ENCODE results near the gene POU2F3.

The POU2F3 gene

DNA sequence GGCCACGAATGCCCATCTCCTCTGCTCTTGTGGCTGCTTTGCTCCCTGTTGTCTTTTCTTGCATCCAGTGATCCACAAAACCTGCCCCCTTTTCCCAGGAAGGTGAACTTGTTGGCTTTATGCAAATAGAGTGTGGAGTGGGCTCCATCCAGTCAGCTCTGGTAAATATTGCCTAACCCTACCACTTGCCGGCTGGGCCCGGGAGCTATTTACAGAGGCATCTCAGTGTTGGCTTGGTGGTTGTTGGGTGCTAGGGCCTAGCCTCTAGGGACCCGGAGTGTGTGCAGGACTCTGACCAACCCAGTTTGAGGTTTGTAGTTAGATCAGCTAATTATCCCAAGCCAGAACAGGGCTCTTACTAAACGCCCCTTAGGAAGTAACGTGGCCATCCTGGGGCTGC, 44.3 kb downstream of the POU2F3 start:
- DNase-seq (ENCODE audit: low spot score), result no peak

DNA sequence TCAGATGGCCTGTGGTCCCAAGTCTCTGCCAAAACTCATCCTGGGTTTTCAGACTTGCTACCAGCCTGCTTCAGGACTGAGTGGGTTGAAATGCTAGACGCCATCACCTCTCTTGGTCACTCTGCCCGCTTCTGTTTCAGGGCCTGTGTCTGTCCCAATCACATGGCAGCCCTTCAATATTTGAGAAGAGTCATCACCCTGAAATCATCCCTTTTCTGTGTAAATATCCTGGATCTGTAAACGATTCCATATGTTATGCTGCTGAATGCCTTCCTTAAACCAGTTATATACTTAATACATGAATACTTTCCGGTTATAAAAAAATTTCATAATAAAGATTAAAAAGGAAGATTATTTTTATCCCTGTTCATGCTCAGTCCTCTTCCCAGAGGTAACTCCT, 45.3 kb downstream of the POU2F3 start:
- no peak for DNase-seq (ENCODE audit: low spot score)

DNA sequence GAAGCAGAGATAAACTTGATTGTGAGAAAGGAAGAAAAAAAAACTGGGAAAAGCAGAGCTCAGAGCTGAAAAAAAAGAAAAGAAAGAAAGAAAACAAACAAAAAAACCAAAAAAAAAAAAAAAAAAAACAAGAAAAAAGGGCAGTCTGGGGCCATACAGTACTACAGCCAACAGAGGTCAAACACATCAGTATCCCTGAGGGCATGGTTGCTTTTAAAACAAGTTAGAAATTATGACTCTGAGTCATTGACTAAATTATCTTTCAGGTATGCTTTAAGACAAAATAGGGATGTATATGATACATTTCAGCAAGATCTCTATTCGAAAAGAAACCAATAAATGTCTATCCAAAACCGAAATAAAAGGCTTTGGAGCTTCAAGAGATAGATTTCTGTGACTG, 48.1 kb downstream of the POU2F3 start:
- DNase-seq (ENCODE audit: low spot score), result no peak

DNA sequence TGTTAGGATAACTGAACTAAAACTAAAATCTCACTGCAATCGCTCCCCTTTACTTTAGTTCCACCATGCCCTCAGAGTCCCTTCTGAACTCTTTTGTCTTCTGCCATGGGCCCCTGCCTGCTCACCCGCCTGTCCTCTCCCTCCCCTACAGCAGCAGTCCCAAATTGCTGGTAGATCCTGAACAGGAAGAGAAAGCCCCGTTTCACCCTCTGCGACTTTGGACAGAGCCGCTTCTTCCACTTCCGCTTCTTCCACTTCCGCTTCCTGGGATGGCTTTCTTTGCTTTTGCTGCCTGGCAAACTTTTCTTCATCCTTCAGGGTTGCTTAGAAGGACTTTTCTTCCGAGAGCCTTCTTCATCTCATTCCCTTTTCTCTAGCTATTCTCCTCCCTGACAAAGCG, 49.5 kb downstream of the POU2F3 start:
- no peak for DNase-seq (ENCODE audit: low spot score)

DNA sequence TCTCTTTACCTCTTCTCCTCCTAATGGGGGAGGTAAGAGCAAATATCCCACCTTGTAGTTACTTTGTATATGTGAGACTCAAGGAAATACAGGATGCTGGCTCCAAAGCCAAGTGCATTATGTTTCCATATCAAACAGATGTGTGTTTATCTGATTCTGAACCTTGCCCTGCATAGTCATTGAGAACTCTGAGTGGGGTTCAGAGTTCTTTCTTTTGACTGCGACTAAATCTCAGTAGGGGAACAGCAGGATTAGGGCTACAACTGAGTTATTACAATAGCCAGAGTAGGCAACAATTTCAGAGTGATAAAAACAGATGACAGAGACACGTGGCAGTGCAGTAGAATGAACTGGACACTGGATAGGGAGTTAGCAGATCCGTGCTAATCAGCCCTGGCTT, 51.0 kb downstream of the POU2F3 start:
- no peak for DNase-seq (ENCODE audit: low spot score)

DNA sequence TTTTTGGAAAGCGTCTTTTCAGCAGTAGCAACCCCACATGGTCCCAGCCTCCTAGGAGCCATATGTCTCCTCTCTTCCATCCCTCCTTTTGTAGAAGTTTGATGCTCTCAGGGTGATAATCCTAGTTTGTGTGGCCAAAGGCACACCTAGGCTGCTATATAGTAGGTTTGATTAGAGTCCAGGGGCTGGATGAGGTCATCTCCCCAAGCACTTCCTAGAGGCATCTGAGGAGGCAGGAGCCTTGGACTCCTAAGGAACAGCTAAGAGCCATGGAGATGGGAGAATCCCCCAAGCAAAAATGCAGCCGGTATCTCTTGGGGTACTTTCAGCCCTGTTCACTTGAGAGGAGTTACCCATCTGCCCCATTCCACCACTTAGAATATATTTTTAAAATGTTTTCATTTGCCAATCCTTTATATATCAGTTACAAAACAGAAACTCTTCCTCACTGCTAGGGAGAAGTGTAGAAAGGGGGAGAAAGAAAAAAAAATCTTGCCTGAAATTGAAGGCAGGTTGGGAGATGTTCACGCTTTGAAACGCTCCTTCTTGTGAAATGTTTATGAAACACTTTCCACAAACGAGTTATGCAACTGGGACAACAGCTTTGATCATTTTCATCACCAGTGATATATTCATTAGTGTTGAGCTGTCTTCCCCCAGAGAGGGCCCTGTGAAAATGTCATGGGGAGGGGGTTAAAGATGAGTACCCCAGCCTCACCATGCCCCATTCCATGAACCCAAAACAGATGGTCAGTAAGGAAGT, 53.3 kb downstream of the POU2F3 start:
- DNase-seq (ENCODE audit: low spot score), result no peak

DNA sequence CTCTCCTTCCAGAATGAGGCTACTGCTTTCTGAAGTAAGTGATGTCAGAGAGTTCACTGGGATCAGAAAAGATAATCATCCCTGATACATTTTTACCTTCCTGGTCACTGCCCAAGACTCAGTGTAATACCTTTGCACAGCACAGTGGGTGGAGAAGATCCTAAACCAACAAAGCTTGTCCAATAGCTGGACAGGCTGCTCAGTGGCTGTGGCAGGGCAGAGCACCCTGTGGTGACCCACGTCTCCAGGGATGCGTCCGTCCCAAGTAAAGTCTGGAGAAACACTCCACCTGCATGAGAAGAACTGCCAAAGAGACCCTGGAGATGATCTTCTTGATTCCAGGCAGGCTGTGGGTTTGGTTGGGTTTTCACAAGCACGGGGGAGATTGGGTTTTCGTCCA, 54.2 kb downstream of the POU2F3 start:
- DNase-seq (ENCODE audit: low spot score), result no peak

DNA sequence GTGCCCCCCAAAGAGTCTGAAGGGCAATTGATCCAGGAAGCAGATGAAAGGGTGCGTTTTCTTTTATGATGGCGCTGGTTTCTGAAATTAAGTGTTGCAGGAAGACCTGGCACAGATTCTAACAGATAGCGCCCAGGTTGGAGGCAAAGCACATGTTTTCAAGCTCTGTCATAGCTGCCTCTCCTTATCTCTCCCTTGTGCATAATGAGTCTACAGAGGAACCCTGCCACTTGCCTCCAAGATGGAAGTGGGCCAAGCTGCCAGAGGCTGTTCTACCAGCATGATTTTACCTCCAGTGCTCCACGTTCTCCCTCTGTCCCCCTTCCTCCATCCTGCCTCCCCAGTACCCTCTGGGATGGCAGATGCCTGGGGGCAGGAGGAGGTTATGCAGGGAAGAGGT, 55.2 kb downstream of the POU2F3 start:
- DNase-seq (ENCODE audit: low spot score), result no peak

DNA sequence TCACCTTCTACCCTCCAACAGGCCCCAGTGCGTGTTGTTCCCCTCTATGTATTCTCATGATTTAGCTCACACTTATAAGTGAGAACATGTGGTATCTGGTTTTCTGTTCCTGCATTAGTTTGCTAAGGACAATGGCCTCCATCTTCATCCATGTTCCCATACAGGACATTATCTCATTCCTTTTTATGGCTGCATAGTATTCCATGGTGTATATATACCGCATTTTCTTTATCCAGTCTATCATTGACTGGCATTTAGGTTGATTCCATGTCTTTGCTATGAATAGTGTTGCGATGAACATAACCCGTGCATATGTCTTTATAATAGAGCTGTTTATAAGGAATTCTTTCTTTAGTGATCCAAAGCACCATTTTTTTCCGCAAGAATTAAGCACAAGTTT, 56.6 kb downstream of the POU2F3 start:
- no peak for DNase-seq (ENCODE audit: low spot score)

DNA sequence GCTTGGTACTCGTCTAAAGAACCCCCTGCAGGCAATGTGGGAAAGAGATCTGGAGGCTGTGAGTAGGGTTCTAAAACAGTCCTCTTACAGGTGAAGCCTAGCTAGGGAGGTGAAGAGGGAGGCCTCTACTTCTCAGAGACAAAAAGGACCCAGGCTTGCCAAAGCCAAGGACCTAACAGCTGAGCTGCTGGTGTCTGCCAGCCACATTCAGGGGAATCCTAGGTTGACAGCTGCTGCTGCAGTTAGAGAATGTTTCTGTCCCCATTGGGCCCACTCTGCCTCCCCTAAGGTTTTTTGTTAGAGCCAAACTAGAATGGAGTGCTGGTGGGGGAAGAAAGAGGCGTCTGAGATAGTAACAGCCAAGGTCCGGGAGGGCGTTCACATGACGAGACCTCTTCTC, 58.5 kb downstream of the POU2F3 start:
- DNase-seq (ENCODE audit: low spot score), result no peak

DNA sequence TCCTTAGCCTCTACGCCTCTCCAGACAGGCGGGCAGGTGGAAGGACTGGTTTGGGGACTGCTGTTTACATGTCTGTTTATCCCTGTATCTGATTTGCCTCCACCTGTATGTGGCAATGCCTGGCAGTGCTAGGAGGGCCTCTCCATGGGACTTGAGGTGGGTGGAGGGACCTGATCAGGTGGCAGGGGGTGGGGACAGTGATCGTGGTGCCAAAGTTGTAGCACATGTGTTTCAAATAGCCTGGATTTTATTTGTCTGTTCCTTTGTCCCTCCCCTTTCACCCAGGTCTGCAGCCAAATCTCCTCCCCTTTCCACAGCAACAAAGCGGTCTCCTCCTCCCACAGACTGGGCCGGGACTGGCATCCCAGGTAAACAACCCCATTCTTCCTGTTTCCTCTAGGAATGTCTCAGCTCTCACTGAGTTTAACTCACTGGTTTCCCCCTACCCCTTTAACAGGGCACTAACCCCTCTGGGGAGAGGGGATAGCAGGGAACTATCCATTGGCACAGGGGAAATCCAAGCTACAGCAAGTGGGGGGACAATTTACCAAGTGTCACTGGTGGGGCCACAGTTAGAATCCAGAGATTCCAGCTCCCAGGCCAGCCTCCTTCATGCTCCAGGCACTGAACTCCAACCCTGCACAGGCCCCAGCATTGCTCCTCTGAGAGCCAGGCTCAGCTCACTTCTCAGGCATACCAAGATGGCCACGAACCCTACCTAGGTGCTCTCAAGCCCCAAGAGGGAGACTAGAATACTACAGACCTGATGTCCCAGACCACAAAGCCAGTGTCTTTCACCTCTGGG, 62.3 kb downstream of the POU2F3 start:
- DNase-seq (ENCODE audit: low spot score), result no peak

DNA sequence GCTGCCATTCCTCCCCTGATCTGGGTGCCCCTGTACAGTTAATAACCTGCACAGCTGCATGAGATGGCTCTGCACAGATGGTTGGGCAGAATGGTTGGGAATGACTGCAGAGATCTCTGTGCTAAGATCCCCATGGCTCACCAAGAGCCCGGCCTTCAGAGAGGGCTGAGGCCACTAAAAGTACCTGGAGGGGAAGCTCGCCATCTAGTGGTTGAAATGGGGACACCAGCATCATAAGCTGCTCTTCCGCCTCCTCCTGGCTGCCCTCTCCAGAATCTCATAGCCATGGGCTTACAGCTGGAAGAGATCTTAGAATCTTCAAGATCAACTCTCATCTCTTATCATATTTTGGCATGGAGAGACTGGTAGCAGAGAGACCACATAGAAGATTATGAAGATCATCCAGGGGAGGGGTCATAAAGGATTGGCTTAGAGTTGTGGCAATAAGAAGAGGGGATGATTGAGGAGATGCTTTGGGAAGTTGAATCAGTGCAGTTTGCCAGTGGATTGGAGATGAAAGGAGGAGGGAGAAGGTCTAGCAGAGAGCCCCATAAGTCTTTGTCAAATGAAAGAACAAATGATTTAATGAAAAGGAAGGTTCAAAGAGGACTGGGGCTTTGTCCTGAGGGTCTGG, 63.2 kb downstream of the POU2F3 start:
- peak; percentile 80 for DNase-seq (ENCODE audit: low spot score)

DNA sequence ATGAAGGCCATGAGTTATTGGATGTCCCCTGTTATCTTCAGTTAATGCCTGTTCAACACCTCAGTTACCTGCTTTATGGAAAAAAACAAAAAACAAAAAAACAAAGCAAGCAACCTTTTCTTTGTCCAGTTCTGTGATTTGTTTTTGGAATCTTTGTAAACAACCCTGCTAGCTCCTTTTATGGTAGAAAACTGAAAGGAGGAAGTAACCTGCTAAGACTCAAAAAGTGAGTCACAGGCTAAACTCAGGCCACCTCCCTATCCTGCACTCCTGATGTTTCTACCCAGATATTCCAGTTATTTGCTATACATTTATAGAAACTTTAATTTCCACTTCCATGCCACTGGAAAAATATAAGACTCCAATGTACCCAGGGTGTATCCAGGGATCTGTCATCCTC, 64.6 kb downstream of the POU2F3 start:
- DNase-seq (ENCODE audit: low spot score), result no peak

DNA sequence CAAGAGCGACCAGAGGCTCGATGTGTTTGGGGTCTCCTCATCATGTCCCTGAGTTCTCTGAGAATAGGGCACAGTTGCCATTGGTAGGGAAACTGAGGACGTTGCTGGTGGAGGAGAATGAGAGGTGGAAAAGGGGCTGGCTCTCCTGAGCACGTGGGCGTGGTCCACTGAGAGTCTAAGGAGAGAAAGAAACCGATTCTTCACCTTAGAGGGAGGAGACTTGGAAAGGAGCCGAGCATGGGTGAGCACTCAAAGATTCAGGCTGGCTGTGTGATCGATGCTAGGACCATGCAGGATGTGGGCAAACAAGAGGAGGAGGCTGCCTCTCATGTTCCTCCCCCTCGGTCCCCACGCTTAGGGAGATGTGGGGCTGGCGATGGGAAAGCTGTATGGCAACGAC, 65.3 kb downstream of the POU2F3 start:
- DNase-seq (ENCODE audit: low spot score), result no peak

DNA sequence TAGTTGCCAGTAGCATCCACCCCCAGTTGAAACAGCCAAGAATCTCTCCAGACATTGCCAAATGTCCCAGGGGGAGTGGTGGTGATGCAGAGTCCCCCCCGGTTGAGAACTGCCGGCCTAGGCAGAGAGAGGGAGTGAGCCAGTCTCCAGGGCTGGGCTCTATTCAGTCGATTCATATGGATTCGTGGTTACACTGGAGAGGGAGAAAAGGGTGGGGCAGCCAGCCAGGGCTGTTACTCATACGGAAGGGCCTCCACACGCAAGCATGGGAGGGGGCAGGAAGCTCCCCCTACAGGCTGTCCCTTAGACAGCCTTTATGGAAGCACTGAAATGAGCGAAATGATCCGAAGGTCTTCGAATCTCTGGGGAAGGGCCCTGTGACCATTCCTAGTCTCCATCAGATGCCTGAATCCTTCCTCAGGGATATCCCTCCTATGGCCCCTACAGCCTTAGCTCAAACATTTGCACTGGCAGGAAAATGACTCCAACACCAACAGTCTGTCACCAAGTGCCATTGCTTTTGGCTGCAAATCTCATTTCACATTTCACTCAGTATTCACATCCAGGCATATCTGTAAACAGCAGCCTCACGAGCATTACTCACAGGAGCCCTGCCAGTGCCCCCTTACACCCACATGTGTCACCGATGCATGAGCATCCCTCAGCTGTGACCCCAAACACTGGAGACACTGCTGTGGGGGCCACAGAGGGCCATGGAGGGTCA, 66.7 kb downstream of the POU2F3 start:
- DNase-seq (ENCODE audit: low spot score), result peak; percentile 83

DNA sequence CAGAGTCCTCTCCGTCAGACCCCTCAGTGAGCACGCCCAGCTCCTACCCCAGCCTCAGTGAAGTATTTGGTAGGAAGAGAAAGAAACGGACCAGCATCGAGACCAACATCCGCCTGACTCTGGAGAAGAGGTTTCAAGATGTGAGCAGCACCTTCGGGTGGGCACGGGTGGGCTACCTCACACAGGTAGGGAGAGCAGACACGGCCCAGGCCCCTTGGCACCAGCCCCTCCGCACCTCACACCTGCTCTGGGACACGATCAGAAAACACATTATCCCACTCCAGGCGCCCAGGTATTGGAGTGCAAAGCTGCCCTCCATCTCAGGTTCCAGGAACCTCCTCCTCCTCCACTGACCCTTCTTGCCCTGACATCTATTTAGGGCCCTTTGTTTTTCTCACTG, 67.5 kb downstream of the POU2F3 start:
- no peak for DNase-seq (ENCODE audit: low spot score)

DNA sequence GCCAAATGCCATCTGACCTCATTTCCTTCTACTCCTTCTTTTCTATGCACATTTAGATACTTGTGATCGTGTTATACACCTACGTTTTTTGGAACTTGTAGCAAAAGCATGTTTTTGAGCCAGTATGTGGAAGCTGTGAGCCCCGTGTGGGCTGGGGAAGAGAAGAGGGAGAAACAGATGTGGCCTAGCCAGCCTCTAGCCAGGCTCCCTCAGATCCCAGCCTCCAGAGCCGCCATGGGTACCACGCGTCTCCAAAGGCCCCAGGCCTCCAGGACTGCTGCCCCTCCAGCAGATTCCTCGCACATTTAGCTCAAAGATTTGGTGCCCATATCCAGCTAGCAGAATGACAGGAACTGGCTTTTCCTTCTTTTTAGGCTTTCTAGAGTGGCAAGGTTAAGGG, 68.1 kb downstream of the POU2F3 start:
- no peak for DNase-seq (ENCODE audit: low spot score)

DNA sequence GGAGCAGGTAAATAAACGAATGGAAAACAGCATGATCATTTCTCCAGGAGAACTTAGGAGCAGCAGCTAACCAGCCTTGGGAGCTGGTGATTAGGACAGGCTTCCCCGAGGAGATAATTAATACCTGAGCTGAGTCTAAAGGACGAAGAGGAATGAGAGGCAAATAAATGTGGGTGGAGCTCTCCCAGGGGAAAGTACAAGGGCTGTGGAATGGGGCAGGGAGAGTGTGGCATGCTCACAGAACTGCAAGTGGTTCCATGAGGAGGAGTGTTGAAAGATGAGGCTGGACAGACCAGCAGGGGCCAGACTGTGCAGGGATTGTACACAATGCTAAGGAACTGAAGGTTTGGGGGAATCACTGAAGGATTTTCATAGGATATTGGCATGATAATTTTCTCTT, 70.9 kb downstream of the POU2F3 start:
- DNase-seq (ENCODE audit: low spot score), result no peak

DNA sequence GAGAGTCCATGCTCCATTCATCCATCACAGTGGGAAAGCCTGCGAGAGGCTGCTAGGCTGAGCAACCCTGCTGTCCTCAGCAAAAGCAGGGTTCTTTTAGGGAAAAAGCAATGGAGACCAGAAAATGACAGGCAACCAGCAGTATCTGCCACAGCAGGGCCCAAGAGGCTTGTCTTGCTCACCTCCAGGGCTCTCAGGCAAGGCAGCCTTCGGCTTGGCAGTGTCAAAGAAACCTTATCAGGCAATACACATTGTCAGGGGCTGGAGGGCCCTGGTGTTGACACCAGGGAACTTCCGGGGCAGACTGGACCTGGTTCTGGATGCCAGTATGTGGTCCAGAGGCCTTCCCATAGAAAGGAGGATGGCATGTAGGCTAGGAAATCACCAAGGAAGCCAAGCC, 74.9 kb downstream of the POU2F3 start:
- no peak for DNase-seq (ENCODE audit: low spot score)

DNA sequence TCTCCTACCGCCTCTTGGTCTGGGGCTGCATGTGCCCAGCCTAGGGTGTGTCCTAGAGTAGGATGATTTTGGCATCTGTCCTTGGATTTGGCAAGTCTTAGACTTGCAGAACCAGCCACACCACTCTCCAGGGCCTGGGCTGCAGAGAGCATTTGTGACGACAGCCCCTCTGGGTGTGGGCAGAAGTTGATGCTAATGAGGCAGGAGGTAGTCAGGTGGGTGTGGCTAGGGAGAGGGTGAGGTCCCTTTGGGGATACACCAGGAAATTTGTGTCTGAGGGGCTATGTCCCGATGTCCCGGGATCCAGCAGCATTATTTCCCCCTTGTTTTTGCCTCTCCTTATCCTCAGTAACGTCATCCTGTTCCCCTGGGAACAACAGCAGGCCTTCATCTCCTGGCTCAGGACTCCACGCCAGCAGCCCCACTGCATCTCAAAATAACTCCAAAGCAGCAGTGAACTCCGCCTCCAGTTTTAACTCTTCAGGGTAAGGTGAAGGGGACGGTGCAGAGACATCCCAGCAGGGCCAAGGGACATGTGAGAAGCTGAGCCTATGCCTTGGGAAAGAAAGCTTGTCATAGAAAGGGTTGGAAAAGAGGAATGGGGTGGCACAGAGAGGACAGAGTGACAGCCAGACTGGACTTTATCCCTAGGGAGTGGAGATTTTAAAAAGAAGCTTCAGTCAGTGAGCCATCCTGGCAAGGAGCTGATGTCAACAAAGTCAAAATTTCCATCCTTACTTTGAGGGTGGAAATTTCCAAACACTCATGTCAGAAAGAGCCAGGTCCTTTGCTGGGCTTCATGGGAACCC, 77.1 kb downstream of the POU2F3 start:
- no peak for DNase-seq (ENCODE audit: low spot score)

DNA sequence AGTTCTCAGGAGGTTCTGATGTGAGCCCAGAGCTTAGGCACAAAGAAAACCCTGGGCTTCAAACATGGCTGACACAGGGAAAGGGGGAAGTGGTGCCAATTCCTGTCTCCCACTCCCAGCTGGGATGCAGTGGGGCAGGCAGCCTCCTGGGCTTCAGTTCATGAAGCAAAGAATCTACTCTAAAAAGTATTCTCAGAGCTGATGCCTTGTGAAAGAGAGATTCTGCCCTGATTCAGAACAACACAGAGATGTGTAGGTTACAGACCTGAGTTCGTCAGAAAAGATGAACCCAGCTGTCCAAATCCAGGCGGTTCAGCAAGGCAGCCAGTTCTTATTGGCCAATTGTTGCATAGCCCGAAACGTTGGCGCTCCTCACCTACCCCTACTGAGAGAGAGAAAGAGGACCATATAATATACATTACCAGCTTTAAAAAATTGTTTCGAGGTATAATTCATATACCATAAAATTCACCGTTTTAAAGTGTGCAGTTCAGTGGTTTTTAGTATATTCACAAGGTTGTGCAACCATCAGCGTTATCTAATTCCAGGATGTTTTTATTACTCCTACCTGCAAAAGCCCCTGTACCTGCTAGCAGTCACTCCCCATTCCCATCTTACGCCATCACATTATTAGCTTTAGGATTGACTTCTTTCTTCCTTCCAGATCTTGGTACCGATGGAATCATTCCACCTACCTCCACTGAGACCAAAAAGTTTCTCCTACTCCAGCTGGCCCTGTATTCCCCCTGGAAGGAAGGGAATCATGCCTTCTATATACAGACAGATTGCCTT, 77.9 kb downstream of the POU2F3 start:
- DNase-seq (ENCODE audit: low spot score), result no peak

All from AG08396 (cell line).